ENCODE results near the gene ACYP1.

DNA sequence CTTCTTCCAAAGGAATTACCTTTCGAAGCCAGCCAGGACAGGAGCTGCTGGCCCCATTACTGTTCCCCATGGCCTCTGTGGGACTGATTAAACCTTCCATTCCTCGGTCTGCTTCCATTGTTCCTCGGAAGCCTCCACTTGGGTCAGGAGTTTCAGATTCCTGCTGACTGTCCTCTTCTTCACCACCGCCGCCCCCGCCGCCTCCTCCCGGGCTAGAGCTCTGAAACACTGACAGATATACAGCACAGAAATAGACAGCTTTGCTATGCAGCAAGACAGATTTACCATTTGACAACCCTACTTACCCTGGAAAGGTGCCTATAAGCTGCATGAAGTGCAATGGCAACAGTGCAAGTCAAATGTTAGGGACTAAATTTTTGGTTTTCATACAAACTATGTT is 27.4 kb upstream of the ACYP1 start:
- no peak for TF ChIP-seq CTCF (IDR thresholded peaks at IDR 0.05; ENCODE audit: poor library complexity)
- TF ChIP-seq EZH2phosphoT487 (IDR thresholded peaks at IDR 0.05; ENCODE audit: low read depth, severe bottlenecking, unreplicated experiment), result no peak
- TF ChIP-seq EZH2 (IDR thresholded peaks at IDR 0.05; ENCODE audit: borderline replicate concordance), result no peak

All from hepatocyte (in vitro differentiated cells).